Uterus (tissue), 4 donors: ENCODE measurements around the gene ATXN7L1. TPM values are rescaled to one million over a fixed set of nuclear protein-coding genes. Genes with fewer than 3 reads are reported as not detected.

ENCODE experiments used
- DNase-seq, 2 donors: peaks; one replicate each; pipeline ENCODE4 v3.0.0-alpha.2; 2019 to 2020
- H3K27ac ChIP-seq, 2 donors: fragments of 200-600 bp; sonication (generic); 1 replicate in 1 of 2; 2 replicates in 1 of 2; pipeline ENCODE4 v1.5.1; 2016 to 2018
- H3K27me3 ChIP-seq, 2 donors: fragments of 200-600 bp; sonication (generic); one replicate each; pipeline ENCODE4 v1.5.1; 2018 to 2019; ENCODE audit warnings: control low read depth in 1 of 2
- H3K36me3 ChIP-seq, 2 donors: fragments of 200-600 bp; sonication (generic); one replicate each; pipeline ENCODE4 v1.5.1; 2019; ENCODE audit warnings: control low read depth in 1 of 2
- H3K4me1 ChIP-seq, 2 donors: fragments of 200-600 bp; sonication (generic); one replicate each; pipeline ENCODE4 v1.5.1; 2018 to 2019; ENCODE audit warnings: control low read depth in 1 of 2
- H3K4me3 ChIP-seq, 2 donors: fragments of 200-600 bp; sonication (generic); 1 replicate in 1 of 2; 2 replicates in 1 of 2; pipeline ENCODE4 v1.5.1; 2018 to 2019; ENCODE audit warnings: mild to moderate bottlenecking in 1 of 2
- H3K9me3 ChIP-seq, 2 donors: fragments of 200-600 bp; sonication (generic); one replicate each; pipeline ENCODE4 v1.5.1; 2019; ENCODE audit warnings: control low read depth in 1 of 2
- POLR2A ChIP-seq, 2 donors: fragments of 450-650 bp; IDR thresholded peaks; one replicate each; pipeline ENCODE4 v1.6.1; 2016; ENCODE audit warnings: antibody characterized with exemption in 2 of 2, mild to moderate bottlenecking in 1 of 2, moderate library complexity in 1 of 2
- intact Hi-C: fragments of 100-400 bp; cut with DNase I; formaldehyde crosslinking; loops from one replicate; pipeline ENCODE4 v1.15.1; 2023; ENCODE audit warnings: low total_unique reads
- total RNA-seq, 4 donors: library from RNA; depleted of rRNA in 3 of 4; stranded (reverse); fragments of >200 nt in 3 of 4; gene quantifications; one replicate each; pipeline versions ENCODE4 v1.1.0 to v1.2.4, GENCODE V29; 2014 to 2023
- TF ChIP-seq, protein P1 (sequence below), 4 experiments: fragments of 200-600 bp in 2 of 4; fragments of 450-650 bp in 2 of 4; sonication (generic) in 2 of 4; IDR thresholded peaks; one replicate each; pipeline ENCODE4 v1.5.1; 2016 to 2019; ENCODE audit warnings: antibody characterized with exemption in 4 of 4, mild to moderate bottlenecking in 2 of 4, moderate library complexity in 1 of 4
- donor health status: DM: yes; HTN: yes; CAD: no.

Gene ATXN7L1
- total RNA-seq, 4 donors from 2014 or later = 4.4 to 22.4 (median 11.0) TPM

DNA sequence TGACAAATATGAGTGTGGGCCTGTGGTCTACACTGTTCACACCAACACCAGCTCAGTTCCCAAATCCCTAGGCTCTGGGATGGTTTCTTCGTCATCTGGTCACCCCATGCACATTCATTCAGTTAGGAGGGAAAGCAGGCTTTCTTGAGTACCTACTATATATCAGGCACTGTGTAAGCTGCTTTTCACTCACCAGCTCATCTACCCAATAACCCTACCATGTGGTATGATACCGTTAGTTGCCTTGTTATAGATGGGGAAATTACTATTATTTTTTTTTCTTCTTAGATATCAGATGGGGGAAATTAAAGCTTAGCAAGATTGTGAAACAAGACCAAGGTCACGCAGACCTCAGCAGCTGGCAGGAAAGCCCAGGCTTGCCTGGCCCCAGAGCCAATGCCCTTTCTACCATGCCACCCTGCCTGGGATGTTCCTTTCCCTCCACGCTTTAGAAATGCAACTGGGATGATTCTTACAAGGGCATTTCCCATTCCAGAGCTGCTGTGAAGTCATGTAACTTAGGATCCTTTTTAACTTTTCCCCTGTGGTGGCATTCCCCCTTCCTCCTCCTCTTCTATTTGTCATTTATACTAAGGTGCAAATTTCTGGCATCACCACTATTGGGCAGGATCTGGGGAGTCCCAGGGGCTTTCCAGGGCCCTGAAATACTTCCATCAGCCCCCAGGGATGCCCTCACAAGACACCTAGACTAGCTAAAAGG, 202.0 kb downstream of the ATXN7L1 start:
- Histone ChIP-seq H3K4me3 (no peak overlapping the region), H3K9me3 (no peaks in the 10 kb centered on the region), H3K27me3 (no peaks in the 10 kb centered on the region), H3K27ac (no peak overlapping the region), H3K36me3 (no peaks in the 10 kb centered on the region), H3K4me1 (no peaks in the 10 kb centered on the region)
- TF ChIP-seq, protein P1, sequence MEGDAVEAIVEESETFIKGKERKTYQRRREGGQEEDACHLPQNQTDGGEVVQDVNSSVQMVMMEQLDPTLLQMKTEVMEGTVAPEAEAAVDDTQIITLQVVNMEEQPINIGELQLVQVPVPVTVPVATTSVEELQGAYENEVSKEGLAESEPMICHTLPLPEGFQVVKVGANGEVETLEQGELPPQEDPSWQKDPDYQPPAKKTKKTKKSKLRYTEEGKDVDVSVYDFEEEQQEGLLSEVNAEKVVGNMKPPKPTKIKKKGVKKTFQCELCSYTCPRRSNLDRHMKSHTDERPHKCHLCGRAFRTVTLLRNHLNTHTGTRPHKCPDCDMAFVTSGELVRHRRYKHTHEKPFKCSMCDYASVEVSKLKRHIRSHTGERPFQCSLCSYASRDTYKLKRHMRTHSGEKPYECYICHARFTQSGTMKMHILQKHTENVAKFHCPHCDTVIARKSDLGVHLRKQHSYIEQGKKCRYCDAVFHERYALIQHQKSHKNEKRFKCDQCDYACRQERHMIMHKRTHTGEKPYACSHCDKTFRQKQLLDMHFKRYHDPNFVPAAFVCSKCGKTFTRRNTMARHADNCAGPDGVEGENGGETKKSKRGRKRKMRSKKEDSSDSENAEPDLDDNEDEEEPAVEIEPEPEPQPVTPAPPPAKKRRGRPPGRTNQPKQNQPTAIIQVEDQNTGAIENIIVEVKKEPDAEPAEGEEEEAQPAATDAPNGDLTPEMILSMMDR (IDR thresholded peaks at IDR 0.05) = no peak
- TF ChIP-seq POLR2A (IDR thresholded peaks at IDR 0.05) = no peak
- no peak for DNase-seq
- intact Hi-C loops = no loop called here

DNA sequence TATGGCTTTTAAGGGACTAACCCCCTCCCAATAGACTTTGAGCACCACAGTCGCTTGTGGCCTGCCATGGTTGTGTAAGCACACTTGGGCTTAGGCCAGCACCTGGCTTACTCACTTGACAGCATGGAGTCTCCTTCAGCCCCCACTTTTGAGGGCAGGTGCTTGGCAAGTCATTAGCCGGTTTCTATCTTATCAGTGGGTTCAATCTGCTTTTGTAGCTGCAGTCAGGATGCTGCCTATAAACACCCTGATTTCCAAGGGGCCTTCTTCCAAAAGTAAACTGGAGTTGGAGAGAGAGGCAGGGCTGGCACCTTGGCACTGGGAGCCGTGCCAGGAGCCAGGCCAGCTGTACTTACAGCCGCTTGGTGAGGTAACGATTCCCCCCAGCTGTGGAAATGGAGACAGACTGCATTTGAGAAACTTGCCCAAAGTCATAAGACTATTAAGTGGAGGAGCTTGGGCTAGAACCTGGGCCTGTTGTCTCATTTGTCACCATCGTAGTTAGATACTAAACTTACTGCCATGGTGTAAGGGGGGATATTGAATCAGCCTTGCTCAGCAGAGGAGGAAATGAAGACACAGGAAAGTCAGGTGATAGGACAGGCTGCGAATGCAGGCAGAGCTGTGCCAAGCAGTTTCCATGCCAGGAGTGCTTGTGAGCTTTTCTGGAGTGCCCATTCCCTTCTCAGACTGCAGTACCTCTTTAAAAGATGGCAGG, 202.9 kb downstream of the ATXN7L1 start:
- intact Hi-C loops = no loop called here
- H3K4me3 ChIP-seq = no peak overlapping the region
- no peaks in the 10 kb centered on the region for H3K9me3 ChIP-seq
- TF ChIP-seq, protein P1 (IDR thresholded peaks at IDR 0.05) = no peak
- TF ChIP-seq POLR2A (IDR thresholded peaks at IDR 0.05) = no peak
- no peak overlapping the region for H3K27ac ChIP-seq
- DNase-seq = no peak
- no peaks in the 10 kb centered on the region for H3K4me1 ChIP-seq
- no peaks in the 10 kb centered on the region for H3K27me3 ChIP-seq
- no peaks in the 10 kb centered on the region for H3K36me3 ChIP-seq

DNA sequence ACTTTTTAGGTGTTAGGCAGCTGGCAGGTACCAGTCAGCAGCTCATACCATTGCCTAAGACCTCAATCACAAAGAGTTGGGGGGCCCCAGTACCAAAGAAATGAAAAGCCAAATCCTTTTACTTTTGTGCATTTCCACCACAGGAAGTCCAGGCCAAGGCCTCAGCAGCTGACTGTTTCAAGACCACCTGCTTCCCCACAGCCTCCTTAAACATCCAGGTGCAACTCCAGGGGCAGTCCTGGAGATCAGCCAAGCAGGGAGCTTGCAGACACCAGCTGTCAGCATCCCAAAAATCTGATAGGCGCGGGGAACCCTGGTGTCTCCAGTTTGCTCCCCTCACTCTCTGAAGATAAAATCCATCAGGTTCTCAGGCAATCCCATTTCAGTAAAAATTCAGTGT, 203.6 kb downstream of the ATXN7L1 start:
- intact Hi-C loops = no loop called here
- TF ChIP-seq, protein P1 (IDR thresholded peaks at IDR 0.05) = no peak
- no peak for TF ChIP-seq POLR2A (IDR thresholded peaks at IDR 0.05)
- no peaks in the 10 kb centered on the region for H3K9me3 ChIP-seq
- no peaks in the 10 kb centered on the region for H3K27me3 ChIP-seq
- no peak overlapping the region for H3K4me3 ChIP-seq
- no peaks in the 10 kb centered on the region for H3K4me1 ChIP-seq
- no peaks in the 10 kb centered on the region for H3K36me3 ChIP-seq
- no peak overlapping the region for H3K27ac ChIP-seq
- no peak for DNase-seq

DNA sequence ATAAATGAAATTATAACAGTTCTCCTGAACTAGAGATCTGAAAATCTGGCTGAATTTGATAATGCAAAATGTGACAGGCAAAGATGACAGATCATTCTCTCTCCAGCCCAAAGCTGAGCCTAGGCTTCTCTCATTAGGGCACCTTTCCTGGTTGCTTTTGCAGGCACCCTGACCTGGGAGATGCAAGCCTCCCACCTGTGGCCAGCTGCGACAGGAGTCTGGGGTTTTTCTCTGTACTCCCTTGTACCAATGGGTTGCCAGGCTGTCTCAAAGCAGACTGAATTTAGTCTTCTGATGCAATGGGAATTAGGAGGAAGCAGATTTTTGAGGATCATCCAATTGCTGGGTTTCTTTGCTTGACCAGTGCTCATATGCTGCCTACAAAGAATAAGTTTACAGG, 210.1 kb downstream of the ATXN7L1 start:
- TF ChIP-seq, protein P1 (IDR thresholded peaks at IDR 0.05) = no peak
- intact Hi-C loops = no loop called here
- H3K4me3 ChIP-seq = no peak overlapping the region
- no peaks in the 10 kb centered on the region for H3K9me3 ChIP-seq
- H3K27ac ChIP-seq = no peak overlapping the region
- no peaks in the 10 kb centered on the region for H3K36me3 ChIP-seq
- H3K27me3 ChIP-seq = no peaks in the 10 kb centered on the region
- no peaks in the 10 kb centered on the region for H3K4me1 ChIP-seq
- DNase-seq = no peak

DNA sequence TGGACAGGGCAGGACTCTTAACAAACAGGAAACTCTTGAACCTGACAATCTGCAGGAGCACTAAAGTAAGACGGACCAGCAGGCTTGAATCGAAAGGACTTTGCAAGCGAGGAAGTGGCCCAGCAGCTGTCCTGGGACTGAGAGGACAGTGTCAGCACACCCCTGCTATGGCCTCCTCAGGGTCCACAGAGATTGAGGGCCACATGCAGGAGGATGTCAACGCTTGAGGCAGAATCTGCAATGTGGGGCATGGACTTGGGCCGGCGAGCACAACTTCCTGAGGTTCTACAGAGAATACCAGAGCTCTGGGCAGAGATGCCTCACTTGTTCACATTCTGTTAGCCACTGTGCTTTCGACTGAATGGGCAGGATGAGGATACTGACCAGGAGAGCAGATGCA, 210.7 kb downstream of the ATXN7L1 start:
- no peaks in the 10 kb centered on the region for H3K36me3 ChIP-seq
- H3K4me1 ChIP-seq = no peaks in the 10 kb centered on the region
- no peak for DNase-seq
- TF ChIP-seq, protein P1 (IDR thresholded peaks at IDR 0.05) = no peak
- no peak for TF ChIP-seq POLR2A (IDR thresholded peaks at IDR 0.05)
- no peaks in the 10 kb centered on the region for H3K27me3 ChIP-seq
- no peak overlapping the region for H3K4me3 ChIP-seq
- H3K9me3 ChIP-seq = no peaks in the 10 kb centered on the region
- intact Hi-C loops = no loop called here
- no peak overlapping the region for H3K27ac ChIP-seq
